Activated CD4-positive, alpha-beta T cell treated with anti-CD3 and anti-CD28 coated beads, Interleukin-10, Interleukin-2, amounts not matched to agents 100 ng/mL and 50 ng/mL, durations not matched to agents 16 hours and 8 hours (primary cell): ENCODE measurements around the gene ADAM22.
A peak's percentile ranks its signal among the peaks of the same experiment; 100 is the strongest.

Source experiments
- DNase-seq: peaks from one replicate; pipeline ENCODE4 v3.0.0-alpha.2; 2020

Gene ADAM22

DNA sequence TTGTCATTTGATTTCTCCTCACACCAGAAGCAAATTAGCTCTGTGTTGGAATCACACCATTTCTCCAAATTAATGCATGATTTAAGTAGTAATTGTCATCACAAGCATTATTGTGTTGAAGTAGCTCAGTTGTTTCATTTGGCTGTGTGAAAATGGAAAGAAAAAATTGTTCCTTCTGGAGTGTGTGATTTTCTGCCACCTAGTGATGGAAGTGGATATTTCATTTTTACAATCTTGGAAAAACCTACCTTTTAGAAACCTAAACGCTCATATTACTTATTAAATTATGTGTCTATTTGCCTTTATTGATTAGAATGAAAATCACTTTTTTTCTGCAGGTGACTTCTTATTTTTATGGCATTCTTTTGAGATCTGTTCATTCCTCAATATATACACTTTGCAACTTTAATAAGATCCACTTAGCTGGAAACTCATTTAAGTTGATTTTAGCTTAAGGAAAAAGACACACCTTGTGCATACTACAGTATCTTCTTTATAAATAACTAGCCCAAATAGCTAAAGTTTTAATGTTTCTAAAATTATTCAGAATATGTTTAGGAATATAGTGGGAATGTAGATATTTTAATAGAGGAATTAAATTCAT, 235.8 kb downstream of the ADAM22 start:
- no peak for DNase-seq

DNA sequence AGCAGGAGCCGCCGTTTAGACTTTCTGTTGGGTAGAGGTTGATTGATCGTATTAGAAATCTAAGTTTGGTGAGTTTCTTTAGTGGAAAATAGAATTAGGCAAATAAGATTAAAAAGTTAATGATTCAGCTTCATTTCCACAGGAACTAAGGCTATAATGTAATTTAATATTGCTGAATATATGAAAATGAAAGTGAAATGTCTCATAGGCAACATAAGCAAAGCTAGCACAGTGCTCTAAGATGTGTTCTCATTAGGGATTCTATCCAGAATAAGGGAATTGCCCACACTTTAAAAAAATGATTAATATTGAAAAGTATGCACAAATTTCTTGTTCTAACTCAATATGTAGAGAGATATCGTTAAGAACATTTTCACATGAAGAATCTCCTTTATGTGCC, 238.8 kb downstream of the ADAM22 start:
- DNase-seq, result no peak

DNA sequence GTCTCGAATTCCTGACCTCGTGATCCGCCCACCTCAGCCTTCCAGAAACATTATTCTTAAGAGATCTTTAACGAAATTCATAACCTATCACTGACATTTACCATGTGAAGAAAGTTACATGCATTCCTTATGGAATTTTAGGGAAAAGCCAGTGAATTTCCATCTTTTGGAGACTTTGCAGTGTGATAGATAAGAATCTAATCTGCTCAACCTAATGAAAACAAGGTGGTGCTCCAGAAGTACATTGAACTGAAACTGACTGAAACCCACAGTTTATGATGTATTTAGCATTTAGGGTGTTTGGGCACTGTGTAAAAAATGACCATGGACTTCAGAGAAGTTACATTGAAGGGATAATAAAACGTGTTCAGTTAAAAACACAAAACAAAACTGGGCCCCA, 242.1 kb downstream of the ADAM22 start:
- no peak for DNase-seq

DNA sequence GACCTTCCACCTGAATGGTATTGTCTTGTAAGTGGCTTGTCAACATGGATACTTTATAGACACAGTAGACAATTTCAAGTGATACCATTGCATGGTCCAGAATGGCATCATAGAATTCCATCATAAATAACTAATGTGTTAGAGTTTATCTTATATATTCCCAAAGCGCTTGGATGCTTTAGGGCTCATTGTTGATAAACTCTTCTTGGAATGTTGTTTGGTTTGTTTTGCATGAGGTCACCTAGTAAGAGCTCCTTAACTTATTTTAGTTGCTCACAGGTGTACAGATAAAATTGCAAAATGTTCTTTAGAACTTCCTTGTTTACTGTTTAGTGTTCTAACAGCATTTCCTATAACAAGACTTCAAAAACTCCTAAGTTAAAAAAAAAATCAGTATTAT, 249.0 kb downstream of the ADAM22 start:
- no peak for DNase-seq

DNA sequence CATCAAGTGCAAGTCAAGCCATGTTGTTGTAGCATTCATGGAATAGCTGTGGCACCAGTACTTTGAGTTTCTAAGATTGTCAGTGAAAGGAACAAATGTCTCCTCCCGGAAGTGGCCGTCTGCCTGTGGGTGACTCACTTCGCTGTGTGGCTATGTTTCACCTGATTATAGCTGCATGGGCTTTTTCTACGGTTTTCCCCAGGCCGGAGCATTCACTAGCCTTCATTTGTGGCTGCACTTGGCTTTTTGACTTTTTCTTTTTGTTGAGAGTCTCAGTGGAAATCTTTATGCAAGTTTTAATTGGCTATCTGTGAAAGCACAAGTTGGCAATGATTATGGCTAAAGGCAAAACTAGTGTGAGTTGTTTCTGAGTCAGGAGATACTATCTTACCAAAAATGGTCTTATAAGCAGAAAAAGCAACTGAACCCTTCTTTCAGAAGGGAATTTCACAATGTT, 250.8 kb downstream of the ADAM22 start:
- peak; percentile 19 for DNase-seq

DNA sequence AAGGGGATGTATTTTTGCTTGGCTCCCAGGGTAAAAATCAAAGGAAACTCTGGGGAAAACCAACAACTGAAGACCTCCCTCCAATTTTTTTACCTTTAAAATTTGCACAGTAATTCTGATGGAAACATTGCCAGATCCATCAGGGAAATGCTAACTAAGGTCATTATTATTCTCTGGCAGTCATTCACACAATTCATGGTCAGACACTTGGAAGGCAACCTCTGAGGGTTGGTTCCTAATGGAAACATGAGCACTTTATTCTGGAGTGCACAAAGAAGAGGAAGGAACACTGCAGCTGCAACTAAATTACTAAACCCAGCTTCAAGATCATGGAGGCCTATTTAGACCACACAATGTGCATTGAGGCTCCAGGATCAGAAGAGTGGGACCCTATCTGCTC, 251.6 kb downstream of the ADAM22 start:
- DNase-seq, result no peak

DNA sequence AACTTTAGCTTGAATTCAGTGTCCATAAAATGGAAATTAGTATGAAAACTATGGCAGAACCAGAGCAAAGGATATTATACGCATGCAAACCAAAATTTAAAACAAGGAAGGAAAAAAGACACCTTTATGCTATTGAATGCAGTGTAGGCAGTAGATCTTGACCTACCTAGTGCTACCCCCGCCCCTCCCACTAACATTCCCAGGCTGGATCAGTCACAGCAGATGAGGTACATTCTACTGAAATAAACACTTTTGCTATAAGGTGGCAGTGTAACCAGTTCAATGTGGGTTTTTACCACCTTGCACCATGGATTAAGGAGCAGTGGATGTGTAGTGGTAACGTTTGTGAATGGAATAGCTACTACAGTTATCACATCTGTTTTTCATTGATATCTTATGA, 257.9 kb downstream of the ADAM22 start:
- no peak for DNase-seq

DNA sequence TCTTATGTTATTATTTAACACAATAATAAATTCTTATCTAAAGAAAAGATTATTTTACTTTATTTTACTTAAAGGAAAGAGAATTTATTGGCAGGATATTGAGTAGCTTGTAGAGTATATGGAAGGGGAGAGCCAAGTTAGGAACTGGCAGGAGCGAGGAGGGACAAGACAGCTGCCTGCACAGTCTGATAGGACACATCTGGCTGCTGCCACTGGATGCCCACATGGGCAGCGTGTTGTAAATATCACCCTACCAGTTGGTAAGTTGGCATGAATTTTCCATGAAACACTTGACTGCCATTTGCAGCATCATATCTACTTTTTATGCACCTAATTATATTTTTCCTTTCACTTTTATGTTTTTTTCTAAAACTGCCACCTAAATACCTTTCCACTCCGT, 266.2 kb downstream of the ADAM22 start:
- DNase-seq, result no peak

DNA sequence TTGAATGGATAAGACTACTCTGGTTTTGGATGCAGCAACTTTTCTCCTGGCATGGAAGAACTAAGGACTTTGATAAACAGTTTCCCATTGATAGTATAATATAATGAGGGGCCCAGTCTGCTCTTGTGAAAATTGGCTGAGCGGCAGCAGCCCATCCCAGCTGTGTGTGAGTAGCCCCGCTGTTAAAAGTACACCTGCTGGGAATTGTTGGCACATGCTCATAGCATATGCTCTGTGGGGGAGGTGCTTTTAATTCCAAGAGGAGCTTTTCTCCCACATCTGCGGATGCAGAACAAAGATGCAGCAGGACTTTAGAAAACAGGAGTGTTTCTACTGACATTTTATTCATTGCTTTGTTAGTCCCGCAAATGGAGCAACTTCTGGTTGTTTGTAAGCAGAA, 266.7 kb downstream of the ADAM22 start:
- DNase-seq, result no peak

DNA sequence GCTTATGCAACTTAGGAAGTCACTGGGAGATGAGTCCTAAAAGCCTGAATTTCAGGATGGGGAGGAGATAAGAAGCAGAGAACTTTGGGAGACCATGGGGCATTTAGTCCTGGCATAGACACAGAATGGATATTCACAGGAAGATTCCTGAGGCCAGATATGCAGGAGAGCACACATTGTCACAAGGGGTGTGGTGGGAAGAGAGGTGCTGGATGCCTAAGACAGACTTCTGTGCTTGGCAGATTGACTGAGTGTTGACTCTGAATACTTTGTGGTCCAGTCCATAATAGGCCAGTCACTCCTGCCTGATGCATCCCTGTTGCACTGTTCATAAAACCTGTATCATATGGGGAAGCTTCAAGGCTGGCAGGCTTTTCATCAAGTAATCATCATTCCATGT, 267.3 kb downstream of the ADAM22 start:
- no peak for DNase-seq

DNA sequence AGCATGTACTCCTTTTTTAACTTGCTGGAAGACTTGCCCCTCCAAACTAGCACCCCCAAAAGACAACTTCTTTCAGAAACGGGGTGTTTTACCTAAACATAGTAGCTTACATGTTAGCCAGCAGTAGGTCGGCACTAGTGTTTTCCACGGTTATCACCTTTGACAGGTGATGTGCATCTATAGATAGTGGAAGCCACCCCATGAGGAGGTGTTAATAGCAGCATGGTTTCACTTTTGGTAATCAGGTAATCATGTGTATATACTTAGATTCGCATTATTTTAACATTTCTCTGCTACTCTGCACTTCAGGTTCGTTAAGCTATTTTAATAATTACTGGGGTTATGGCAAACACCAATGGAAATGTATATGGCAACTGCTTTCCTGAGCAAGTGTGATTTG, 268.2 kb downstream of the ADAM22 start:
- no peak for DNase-seq

DNA sequence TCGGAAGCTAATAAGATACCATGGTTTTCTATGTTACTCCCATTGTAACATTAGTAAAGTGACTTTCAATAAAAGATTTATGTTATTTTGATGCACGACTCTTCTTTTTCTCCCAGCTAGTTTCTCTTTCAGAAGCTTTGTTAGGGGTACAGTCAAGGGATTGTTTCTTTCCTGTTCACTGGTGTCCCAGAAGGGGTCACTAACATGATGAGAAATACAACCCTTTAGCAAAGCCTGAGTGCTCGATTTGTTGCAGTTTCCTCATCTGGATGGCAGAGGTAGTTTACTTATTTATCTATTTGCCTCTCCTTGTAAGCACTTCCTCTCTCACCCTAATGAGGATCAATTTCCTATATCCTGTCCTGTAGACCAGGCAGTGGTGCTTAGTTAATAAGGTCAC, 268.7 kb downstream of the ADAM22 start:
- no peak for DNase-seq

DNA sequence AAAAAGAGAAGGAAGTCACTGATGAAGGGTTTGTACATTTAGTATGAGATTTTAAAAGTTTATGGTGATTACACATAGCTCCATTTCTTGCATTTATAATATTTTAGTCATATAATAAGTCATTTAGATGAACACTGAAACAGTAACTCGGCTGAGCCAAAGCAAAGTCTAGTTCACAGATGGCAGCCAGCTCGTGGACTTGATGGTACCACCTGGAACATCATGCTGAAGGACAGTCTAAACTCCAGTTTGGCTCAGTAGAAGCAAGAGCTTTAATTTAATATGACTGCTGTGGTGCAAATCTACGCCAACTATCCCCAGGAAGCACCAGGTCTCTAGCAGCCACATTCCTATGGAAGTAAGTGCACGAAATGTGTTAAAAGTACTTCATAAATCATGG, 269.4 kb downstream of the ADAM22 start:
- DNase-seq, result no peak

DNA sequence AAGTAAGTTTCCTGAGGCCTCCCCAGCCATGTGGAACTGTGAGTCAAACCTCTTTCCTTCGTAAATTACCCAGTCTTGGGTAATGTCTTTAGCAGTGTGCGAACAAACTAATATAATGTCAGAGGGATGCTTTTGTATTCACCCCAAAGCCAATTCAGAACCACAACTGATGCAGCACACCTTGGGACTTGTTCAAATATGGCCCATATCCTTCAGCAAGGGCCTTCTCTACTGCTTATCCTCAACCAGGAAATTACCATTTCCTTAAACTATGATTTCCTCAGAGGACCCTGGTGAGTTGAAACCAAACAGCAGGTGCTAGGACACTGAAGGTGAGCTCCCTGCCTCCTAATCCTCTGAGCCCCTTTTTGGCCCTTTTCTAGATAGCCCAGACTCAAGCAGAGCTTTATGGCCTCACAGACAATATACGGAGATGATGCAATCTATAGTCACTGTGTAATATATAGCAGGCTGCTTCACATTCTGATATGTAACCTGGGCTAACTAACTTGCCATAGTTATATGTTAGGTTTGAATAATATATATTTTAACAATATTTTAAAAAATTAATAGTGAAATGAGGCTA, 270.6 kb downstream of the ADAM22 start:
- DNase-seq, result no peak

DNA sequence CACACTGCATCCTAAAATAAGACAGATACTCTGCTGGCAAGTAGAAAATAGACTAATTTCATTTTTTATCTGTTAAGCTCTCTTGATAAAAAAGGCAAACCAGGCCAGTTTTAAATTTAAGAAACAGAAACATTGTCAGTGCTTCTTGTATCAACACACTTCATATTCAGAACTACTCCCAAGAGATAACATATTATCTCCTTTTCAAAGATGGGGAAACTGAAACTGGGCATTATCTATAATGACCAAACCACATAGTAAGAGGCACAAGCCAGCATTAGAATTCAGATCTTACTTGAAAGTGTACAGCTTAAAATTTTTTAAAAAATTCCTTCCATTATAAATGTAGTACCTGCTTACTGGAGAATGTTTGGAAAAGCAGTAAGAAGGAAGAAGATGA, 271.1 kb downstream of the ADAM22 start:
- no peak for DNase-seq

DNA sequence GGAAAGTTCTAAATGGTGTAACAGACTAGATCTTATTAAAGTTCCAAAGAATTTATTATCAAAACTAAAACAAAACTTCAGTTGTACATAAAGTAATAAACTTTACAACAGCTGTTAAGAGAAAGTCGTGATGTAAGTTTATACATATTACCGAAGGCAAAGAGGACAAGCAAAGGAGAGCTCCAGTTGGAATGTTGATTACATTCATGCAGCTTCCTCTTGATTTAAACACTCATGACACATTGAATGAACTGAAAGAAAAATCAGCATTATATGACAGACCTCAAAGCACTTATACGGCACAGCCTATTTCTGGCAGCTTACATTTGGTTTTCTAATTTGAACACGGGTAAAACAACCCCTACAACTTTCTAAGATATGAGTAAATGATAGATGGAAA, 272.2 kb downstream of the ADAM22 start:
- DNase-seq, result no peak

DNA sequence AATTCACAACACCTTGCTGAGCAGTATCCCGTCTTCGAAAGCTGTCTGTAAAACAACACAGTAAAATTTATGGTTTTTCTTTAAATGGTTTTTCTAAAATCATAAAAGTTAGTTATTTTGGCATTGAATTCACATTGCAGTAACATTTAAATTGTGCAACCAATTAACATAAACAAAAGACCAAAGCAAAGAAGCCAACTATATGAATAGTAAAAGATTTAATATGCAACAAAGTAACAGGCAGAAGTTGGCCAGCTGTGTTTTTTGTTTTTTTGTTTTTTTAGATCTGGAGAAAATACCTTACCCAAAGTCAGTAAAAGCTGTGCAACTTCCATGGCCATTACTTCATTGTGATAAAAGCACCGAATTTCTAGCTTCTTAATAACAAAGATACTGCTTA, 274.5 kb downstream of the ADAM22 start:
- DNase-seq, result no peak

DNA sequence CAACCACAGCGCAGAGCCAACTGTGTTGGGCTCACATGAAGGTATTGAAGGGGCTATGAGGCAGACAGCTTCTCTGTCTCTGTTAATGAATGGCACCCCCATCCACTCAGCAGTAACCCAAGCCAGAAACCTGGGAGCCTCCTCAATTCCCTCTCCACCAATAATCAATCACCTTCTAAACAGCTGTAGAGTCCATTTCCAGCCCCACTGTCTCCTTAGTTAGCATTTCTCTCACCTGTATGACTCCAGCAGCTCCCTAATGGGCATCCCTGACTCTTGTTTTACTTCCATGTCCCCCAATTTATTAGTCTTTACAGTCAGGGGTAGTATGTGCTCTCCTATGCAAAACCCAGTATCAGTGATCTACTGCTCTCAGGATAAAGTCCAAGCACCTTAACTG, 278.9 kb downstream of the ADAM22 start:
- DNase-seq, result no peak

DNA sequence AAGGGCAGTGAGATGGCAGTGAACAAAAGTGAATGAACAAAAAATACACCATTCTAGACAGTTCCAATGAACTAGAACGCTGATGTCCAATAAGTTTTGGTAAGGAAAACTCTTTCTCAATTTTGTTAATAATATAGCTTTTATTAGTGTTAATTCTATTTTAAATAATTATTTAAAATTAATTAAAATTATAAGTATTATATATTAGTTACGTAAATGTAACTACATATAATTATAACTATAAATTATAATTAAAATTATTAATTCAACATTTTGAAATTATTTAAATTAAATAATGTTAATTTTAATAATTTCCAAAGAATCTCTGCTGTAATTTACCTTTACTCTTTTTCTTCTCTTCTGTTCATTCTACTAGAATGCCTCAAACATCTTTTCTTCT, 280.4 kb downstream of the ADAM22 start:
- DNase-seq, result no peak

DNA sequence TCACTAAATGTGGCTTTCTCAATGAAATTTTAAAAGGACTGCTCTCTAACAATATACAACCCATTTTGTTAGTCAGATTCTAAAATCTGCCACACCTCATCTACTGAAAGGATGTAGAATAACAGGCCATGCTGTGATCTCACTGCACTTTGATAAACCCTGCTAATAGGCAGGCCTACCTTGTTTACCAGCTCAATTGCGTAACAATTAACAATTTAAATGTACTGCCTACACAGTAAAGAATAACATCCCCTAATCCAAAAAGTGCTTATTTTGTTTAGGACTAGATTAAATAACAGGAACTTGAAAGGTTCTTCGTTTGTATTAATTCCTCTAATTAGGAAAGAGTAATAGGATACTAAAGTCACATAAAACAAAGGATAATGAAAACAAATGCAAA, 281.2 kb downstream of the ADAM22 start:
- DNase-seq, result no peak

DNA sequence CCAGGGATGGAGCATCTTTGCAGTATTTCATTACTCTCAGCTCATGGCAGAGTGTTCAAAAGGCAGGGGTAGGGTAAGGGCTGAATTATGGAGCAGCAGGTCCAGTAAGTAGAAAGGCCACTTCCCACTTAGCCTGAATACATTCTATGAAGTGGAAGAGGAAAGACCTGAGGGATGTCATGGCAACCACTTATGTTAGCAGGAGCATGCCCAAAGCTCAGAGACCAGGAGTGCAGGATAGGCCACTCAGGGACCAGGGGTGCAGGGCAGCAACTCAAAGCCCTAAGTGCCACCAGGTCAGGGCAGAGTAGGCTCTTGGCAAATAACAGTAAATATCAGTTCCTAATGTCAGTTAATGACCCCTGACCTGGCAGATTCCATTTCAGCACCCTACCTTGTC, 282.2 kb downstream of the ADAM22 start:
- no peak for DNase-seq

DNA sequence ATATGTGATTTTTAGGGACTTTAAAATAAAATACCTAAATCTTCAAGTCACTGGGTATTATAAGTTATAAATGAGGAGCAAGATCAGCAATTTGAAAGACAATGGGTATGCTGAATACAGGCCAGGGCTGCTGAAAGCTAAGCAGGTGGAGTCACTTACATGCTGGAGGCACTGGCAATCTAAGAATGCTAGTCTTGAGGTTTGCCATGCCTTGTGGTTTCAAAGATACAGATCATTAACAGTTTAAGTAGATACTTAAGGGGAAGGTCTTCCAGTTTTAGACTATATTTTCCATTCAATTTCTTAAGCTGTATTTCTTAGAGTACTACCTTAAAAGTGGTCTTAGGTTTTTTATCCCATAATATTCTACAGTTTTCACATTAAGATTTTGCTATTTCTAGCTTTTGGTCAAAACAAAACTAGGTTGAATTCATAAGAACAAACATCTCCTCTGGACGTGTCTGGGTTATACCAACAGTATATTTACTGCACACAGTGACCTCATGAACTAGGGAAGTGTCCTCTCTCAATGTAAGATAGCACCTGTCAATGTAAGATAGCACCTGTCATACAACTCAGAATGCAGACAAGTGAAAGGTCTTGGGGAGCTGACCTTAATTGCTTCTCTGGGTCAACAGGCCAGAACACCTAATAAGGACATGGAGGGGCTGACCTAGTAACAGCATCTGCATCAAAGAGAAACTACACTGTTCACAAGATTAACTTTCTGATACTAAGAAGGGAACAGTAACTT, 283.8 kb downstream of the ADAM22 start:
- DNase-seq, result peak; percentile 56

DNA sequence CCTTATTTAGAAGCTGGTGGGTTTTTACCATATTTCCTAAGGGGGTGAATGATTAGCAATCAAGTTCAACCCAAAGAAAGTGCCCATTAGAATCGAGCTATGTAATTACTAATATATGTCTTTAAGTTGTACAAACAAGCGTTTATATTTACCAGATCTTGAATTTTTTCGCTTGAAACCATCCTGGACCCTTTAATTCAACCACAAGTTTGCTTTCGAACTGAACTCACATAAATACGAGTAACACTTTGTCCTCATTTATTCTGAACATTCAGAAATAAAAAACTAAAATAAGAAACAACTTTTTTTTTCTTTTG, 284.3 kb downstream of the ADAM22 start:
- no peak for DNase-seq

DNA sequence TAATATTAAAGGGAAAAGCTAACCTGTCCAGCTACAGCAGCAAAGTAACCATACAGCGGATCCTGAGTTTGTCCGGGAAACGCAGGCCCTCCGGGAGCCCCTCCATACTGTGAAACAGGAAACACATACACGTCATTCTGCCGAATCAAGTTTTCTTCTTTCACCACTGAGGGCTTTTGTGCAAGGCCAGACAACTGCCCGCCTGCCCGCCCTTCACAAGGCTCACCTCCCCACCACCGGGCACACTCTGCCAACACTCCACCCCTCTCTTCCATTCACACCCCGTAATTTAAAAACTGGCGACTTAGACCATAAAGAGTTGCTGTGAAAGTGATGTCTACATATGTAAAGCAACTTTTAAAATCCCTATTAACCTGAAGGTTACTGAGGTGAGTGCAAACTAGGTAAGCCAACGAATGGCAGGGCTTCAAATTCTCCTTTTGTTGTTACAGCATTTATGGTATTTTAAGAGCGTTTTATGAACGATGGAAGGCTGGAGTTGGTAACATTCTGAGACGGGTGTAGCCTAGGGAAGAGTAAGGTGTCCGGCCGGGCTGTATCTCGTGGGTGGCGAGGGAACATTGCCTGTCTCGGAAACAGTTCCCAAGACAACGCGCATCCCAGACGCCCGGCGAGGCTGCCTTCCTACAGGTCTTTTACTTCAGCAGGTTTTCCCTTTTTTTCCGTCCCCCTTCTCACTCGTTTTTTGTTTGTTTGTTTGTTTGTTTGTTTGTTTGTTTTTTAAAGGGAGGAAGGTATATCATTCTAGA, 285.0 kb downstream of the ADAM22 start:
- DNase-seq, result peak; percentile 72
